ENCODE measurements around the gene IGF1.

IGF1 gene

DNA sequence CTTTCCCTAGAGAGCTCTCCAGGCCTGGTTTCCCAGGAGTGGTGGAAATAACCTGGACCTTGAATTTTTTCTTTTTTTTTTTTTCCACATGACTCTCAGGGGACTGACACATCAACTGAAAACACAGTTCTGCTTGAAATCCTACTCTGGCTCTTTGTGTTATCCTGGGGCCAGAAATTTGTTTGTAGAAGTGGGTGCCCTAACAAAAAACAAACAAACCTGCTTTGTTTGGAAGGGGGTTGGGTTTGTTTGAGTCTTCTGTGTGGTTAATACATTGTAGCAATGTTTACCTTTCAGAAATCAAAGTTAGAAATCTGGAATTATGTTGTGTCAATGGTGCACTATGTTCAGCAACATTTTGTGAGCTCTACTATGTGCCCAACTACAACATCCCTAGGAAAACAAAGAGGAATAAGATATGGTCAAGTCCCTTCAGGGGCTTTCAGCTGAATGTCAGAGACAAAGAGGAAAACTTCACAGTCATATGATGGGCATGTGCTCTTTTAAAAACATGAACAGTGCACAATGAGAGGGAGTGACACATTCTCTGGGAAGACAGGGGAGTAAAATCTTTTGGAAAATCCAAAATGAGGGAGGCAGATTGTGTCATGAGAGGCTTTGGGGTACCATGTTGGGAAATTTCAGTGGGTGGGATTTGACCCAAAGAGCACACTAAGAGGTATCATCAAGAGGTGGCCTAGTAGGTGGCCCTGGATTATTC is 1.5 kb upstream of the IGF1 start:
- no peaks in the 10 kb centered on the region for H3K27me3 ChIP-seq (replicated peaks; ENCODE audit: insufficient read depth, low read length)
- peak overlapping the region; percentile 75; the same call in 1 of the 2 replicates for H3K4me2 ChIP-seq (ENCODE audit: low read depth, low read length)
- H3K9me3 ChIP-seq (replicated peaks; ENCODE audit: insufficient read depth, low read length): no peaks in the 10 kb centered on the region
- H2AFZ ChIP-seq (ENCODE audit: low read length): peak overlapping the region; percentile 2; the same call in 1 of the 2 replicates
- H3K27ac ChIP-seq (ENCODE audit: low read length): peak overlapping the region; percentile 98
- no peaks in the 10 kb centered on the region for H4K20me1 ChIP-seq (ENCODE audit: insufficient read depth, low read length)
- no peaks in the 10 kb centered on the region for H3K9me2 ChIP-seq (replicated peaks; ENCODE audit: insufficient read depth, low read length)
- no peak for DNase-seq
- H3K4me1 ChIP-seq (ENCODE audit: low read length): peaks cover 38% of the 10 kb centered on the region
- H3K4me3 ChIP-seq (ENCODE audit: low read length): no peak overlapping the region
- H3K79me2 ChIP-seq (ENCODE audit: low read length): peaks cover 8% of the 10 kb centered on the region
- H3F3A ChIP-seq (ENCODE audit: insufficient read depth, low read length): peaks cover 73% of the 10 kb centered on the region
- H3K36me3 ChIP-seq (replicated peaks; ENCODE audit: insufficient read depth, low read length): no peaks in the 10 kb centered on the region
- peak overlapping the region; percentile 82 for H3K9ac ChIP-seq (ENCODE audit: low read length)
- TF ChIP-seq, protein P1, sequence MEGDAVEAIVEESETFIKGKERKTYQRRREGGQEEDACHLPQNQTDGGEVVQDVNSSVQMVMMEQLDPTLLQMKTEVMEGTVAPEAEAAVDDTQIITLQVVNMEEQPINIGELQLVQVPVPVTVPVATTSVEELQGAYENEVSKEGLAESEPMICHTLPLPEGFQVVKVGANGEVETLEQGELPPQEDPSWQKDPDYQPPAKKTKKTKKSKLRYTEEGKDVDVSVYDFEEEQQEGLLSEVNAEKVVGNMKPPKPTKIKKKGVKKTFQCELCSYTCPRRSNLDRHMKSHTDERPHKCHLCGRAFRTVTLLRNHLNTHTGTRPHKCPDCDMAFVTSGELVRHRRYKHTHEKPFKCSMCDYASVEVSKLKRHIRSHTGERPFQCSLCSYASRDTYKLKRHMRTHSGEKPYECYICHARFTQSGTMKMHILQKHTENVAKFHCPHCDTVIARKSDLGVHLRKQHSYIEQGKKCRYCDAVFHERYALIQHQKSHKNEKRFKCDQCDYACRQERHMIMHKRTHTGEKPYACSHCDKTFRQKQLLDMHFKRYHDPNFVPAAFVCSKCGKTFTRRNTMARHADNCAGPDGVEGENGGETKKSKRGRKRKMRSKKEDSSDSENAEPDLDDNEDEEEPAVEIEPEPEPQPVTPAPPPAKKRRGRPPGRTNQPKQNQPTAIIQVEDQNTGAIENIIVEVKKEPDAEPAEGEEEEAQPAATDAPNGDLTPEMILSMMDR (IDR thresholded peaks at IDR 0.05; ENCODE audit: low read length): no peak
- TF ChIP-seq EZH2phosphoT487 (IDR thresholded peaks at IDR 0.05; ENCODE audit: low read length) (no peak), EZH2 (optimal IDR thresholded peaks at IDR 0.05; ENCODE audit: low read depth, low read length) (no peak)

DNA sequence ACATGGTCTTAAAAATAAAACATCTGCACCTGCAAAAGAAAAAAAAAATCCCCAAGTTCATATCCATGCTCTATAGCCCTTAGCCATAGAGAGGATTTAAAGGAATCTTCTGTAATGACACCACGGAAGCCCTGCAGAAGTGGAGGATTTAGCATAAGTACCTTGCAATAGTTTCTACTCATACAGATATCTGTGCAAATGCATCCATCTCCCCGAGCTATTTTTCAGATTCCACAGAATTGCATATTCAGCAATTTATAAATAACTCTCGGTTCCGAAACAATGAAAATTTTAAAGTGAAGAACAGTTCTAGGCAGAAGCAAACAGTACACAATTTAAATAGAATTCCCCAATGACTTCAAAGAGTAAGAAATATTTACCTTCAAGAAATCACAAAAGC is 424 bp downstream of the IGF1 start:
- Histone ChIP-seq H3F3A (ENCODE audit: insufficient read depth, low read length) (peaks cover 71% of the 10 kb centered on the region), H3K4me3 (ENCODE audit: low read length) (peak overlapping the region; percentile 47), H2AFZ (ENCODE audit: low read length) (no peak overlapping the region), H3K9me3 (replicated peaks; ENCODE audit: insufficient read depth, low read length) (no peaks in the 10 kb centered on the region), H3K9ac (ENCODE audit: low read length) (peak overlapping the region; percentile 82), H3K27me3 (replicated peaks; ENCODE audit: insufficient read depth, low read length) (no peaks in the 10 kb centered on the region), H3K36me3 (replicated peaks; ENCODE audit: insufficient read depth, low read length) (no peaks in the 10 kb centered on the region), H3K27ac (ENCODE audit: low read length) (peak overlapping the region; percentile 98), H4K20me1 (ENCODE audit: insufficient read depth, low read length) (no peaks in the 10 kb centered on the region), H3K79me2 (ENCODE audit: low read length) (peaks cover 26% of the 10 kb centered on the region), H3K9me2 (replicated peaks; ENCODE audit: insufficient read depth, low read length) (no peaks in the 10 kb centered on the region), H3K4me2 (ENCODE audit: low read depth, low read length) (peak overlapping the region; percentile 75), H3K4me1 (ENCODE audit: low read length) (peaks cover 47% of the 10 kb centered on the region)
- TF ChIP-seq EZH2 (optimal IDR thresholded peaks at IDR 0.05; ENCODE audit: low read depth, low read length) (no peak), EZH2phosphoT487 (IDR thresholded peaks at IDR 0.05; ENCODE audit: low read length) (no peak)
- DNase-seq: peak; percentile 69

DNA sequence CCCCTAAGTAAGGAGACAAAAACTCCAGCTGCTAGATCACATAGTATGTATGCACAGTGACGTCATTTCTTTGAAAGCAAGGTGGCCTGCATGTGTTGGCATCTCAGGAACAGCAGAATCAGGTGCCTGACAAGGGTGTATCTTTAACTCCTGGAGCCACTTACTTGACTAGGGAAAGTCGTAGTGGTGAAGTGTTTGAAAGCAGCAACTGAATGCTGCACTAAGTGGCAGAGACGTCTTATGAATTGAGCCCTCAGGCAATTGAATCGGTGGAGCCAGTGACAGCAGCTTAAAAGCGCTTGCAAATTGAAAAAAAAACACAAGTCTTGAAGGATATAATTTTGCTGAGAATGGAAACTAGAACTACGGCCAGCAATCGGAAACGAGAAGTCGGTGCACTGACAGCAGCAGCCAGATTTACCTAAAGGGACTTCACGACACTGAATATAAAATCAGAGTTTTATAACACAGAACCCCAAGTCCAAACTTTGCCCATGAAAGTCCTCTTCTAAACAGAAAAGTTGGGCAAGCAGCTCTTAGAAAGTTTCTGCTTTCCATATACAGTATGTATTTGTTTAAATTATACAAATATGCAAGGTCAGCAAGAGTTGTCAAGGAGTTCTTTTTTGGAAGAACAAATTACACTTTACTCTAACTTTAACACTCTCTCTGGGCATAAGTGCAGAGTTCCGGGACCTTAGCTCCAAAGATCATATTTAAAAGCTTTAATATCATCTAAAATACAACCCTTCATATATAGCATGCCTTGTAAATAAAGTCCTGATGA is 1.1 kb downstream of the IGF1 start:
- no peak overlapping the region for H2AFZ ChIP-seq (ENCODE audit: low read length)
- peak; percentile 89 for DNase-seq
- H3K79me2 ChIP-seq (ENCODE audit: low read length): peaks cover 33% of the 10 kb centered on the region
- no peaks in the 10 kb centered on the region for H3K9me3 ChIP-seq (replicated peaks; ENCODE audit: insufficient read depth, low read length)
- H3K27me3 ChIP-seq (replicated peaks; ENCODE audit: insufficient read depth, low read length): no peaks in the 10 kb centered on the region
- H3K9ac ChIP-seq (ENCODE audit: low read length): peak overlapping the region; percentile 82
- H3F3A ChIP-seq (ENCODE audit: insufficient read depth, low read length): peaks cover 65% of the 10 kb centered on the region
- H3K36me3 ChIP-seq (replicated peaks; ENCODE audit: insufficient read depth, low read length): no peaks in the 10 kb centered on the region
- H3K4me1 ChIP-seq (ENCODE audit: low read length): peaks cover 54% of the 10 kb centered on the region
- H3K9me2 ChIP-seq (replicated peaks; ENCODE audit: insufficient read depth, low read length): no peaks in the 10 kb centered on the region
- H3K4me2 ChIP-seq (ENCODE audit: low read depth, low read length): peak overlapping the region; percentile 75
- H3K4me3 ChIP-seq (ENCODE audit: low read length): peak overlapping the region; percentile 47
- no peaks in the 10 kb centered on the region for H4K20me1 ChIP-seq (ENCODE audit: insufficient read depth, low read length)
- TF ChIP-seq EZH2 (optimal IDR thresholded peaks at IDR 0.05; ENCODE audit: low read depth, low read length) (no peak), EZH2phosphoT487 (IDR thresholded peaks at IDR 0.05; ENCODE audit: low read length) (no peak)
- TF ChIP-seq, protein P1 (IDR thresholded peaks at IDR 0.05; ENCODE audit: low read length): no peak
- H3K27ac ChIP-seq (ENCODE audit: low read length): peak overlapping the region; percentile 98

Data from MM.1S (cell line).